WTC11 (cell line): ENCODE results near the gene TMEM200A.

Experiments used
- CTCF ChIP-seq: fragments of 200-600 bp; IDR thresholded peaks from 2 replicates; pipeline ENCODE4 v1.8.0; 2022; ENCODE audit warnings: antibody characterized with exemption
- ELF4 ChIP-seq: sonication (generic); formaldehyde crosslinking; IDR thresholded peaks from 2 replicates; pipeline ENCODE4 v1.8.1; 2022; ENCODE audit warnings: low read depth, mild to moderate bottlenecking, moderate library complexity, missing genetic modification reagents
- ESRRA ChIP-seq: sonication (generic); formaldehyde crosslinking; IDR thresholded peaks from 2 replicates; pipeline ENCODE4 v1.8.1; 2022; ENCODE audit warnings: mild to moderate bottlenecking, missing genetic modification reagents, borderline replicate concordance
- KAT7 ChIP-seq: sonication (generic); formaldehyde crosslinking; IDR thresholded peaks from 2 replicates; pipeline ENCODE4 v1.8.1; 2023; ENCODE audit warnings: missing genetic modification reagents, mild to moderate bottlenecking, borderline replicate concordance
- MYBL2 ChIP-seq: sonication (generic); formaldehyde crosslinking; IDR thresholded peaks from 2 replicates; pipeline ENCODE4 v1.8.1; 2023; ENCODE audit warnings: mild to moderate bottlenecking, moderate library complexity, missing genetic modification reagents
- NFYB ChIP-seq: sonication (generic); formaldehyde crosslinking; conservative IDR thresholded peaks from 2 replicates; pipeline ENCODE4 v1.8.0; 2022; ENCODE audit warnings: low read depth, missing genetic modification reagents
- PRDM15 ChIP-seq: sonication (generic); formaldehyde crosslinking; IDR thresholded peaks from 2 replicates; pipeline ENCODE4 v1.8.0; 2022; ENCODE audit warnings: missing genetic modification reagents
- TCF7 ChIP-seq: sonication (generic); formaldehyde crosslinking; IDR thresholded peaks from 2 replicates; pipeline ENCODE4 v1.8.0; 2022; ENCODE audit warnings: mild to moderate bottlenecking, low read depth, missing genetic modification reagents, moderate library complexity
- USF1 ChIP-seq: sonication (generic); formaldehyde crosslinking; IDR thresholded peaks from 2 replicates; pipeline ENCODE4 v1.8.0; 2022; ENCODE audit warnings: mild to moderate bottlenecking, missing genetic modification reagents
- ZBTB43 ChIP-seq: sonication (generic); formaldehyde crosslinking; IDR thresholded peaks from 2 replicates; pipeline ENCODE4 v1.8.1; 2023; ENCODE audit warnings: mild to moderate bottlenecking, missing genetic modification reagents

GRCh38 chr6:130368576-130368975 lies 2.8 kb downstream of the TMEM200A start:
- TF ChIP-seq USF1 (CRISPR knock-in tag) (no peak), CTCF (no peak), KAT7 (no peak), PRDM15 (CRISPR knock-in tag) (no peak), MYBL2 (CRISPR knock-in tag) (no peak), ZBTB43 (CRISPR knock-in tag) (no peak), NFYB (CRISPR knock-in tag) (no peak), ESRRA (CRISPR knock-in tag) (no peak), TCF7 (no peak), ELF4 (CRISPR knock-in tag) (no peak)
